Vagina (tissue), 2 donors: Measurements from ENCODE around the gene RHCG.

Experiments
- CTCF ChIP-seq, 3 experiments: fragments of 450-650 bp in 2 of 3; fragments of 200-600 bp in 1 of 3; sonication (generic) in 1 of 3; IDR thresholded peaks; one replicate each; pipeline ENCODE4 v1.5.1; 2017 to 2019; ENCODE audit warnings: antibody characterized with exemption in 3 of 3, mild to moderate bottlenecking in 2 of 3, moderate library complexity in 2 of 3
- POLR2A ChIP-seq, 2 donors: fragments of 450-650 bp; IDR thresholded peaks; one replicate each; pipeline ENCODE4 v1.6.1; 2017; ENCODE audit warnings: antibody characterized with exemption in 2 of 2, mild to moderate bottlenecking in 2 of 2, moderate library complexity in 2 of 2
- POLR2AphosphoS5 ChIP-seq, 2 donors: sonication (generic); formaldehyde crosslinking; IDR thresholded peaks; one replicate each; pipeline ENCODE4 v1.9.0; 2017; ENCODE audit warnings: antibody characterized with exemption in 2 of 2, mild to moderate bottlenecking in 2 of 2, low read depth in 1 of 2; ENCODE audit not compliant: insufficient read depth in 1 of 2

GRCh38 chr15:89539027-89539426 lies 42.6 kb upstream of the RHCG start:
- no peak for TF ChIP-seq CTCF (IDR thresholded peaks at IDR 0.05)
- no peak for TF ChIP-seq POLR2AphosphoS5 (IDR thresholded peaks at IDR 0.05; ENCODE audit: insufficient read depth in 1 of 2, low read depth in 1 of 2)
- TF ChIP-seq POLR2A (IDR thresholded peaks at IDR 0.05), result no peak
